ENCODE results near the gene HSPB2. TPM values are rescaled to one million over a fixed set of nuclear protein-coding genes. Genes with fewer than 3 reads are reported as not detected.

The HSPB2 gene
- total RNA-seq, 1 donor from 2014 or later: 14.4 TPM

GRCh38 chr11:111957663-111958444 lies 45.3 kb downstream of the HSPB2 start:
- intact Hi-C loops (cut with DNase I): no loop called here
- ATAC-seq: no peak
- no peak for DNase-seq (ENCODE audit: low spot score)

- intact Hi-C loops (cut with DNase I): no loop called here
- ATAC-seq (no peak), DNase-seq (ENCODE audit: low spot score) (no peak)
These were observed 48.4 kb downstream of the HSPB2 start for GRCh38 chr11:111960916-111961315.

GRCh38 chr11:111961389-111962300 lies 49.1 kb downstream of the HSPB2 start:
- ATAC-seq: no peak
- intact Hi-C loops (cut with DNase I): no loop called here
- DNase-seq (ENCODE audit: low spot score): no peak

Other genes with a start within 250 kb of the HSPB2 start
- gene PPP2R1B, start 146.3 kb upstream of the HSPB2 start, total RNA-seq: 37.7 TPM
- gene ALG9, start 41.2 kb upstream of the HSPB2 start, total RNA-seq: 27.6 TPM
- gene FDXACB1, start 33.6 kb upstream of the HSPB2 start, total RNA-seq: 1.7 TPM
- gene CFAP68, start 33.2 kb upstream of the HSPB2 start, total RNA-seq: 18.8 TPM
- gene CRYAB, start 964 bp upstream of the HSPB2 start, total RNA-seq: 1,238 TPM
- gene C11orf52, start 6.2 kb downstream of the HSPB2 start, total RNA-seq: not detected
- 45.2 TPM for gene DIXDC1, start 24.6 kb downstream of the HSPB2 start, total RNA-seq
- 19.4 TPM for gene DLAT, start 112.7 kb downstream of the HSPB2 start, total RNA-seq
- 1.8 TPM for gene PIH1D2, start 161.3 kb downstream of the HSPB2 start, total RNA-seq
- gene NKAPD1, start 161.6 kb downstream of the HSPB2 start, total RNA-seq: 18.1 TPM
- 30.8 TPM for gene TIMM8B, start 174.0 kb downstream of the HSPB2 start, total RNA-seq
- 75.5 TPM for gene SDHD, start 174.1 kb downstream of the HSPB2 start, total RNA-seq

Measured in sciatic nerve (tissue), 2 donors.